ENCODE results near the gene CDYL2.

CDYL2 gene

DNA sequence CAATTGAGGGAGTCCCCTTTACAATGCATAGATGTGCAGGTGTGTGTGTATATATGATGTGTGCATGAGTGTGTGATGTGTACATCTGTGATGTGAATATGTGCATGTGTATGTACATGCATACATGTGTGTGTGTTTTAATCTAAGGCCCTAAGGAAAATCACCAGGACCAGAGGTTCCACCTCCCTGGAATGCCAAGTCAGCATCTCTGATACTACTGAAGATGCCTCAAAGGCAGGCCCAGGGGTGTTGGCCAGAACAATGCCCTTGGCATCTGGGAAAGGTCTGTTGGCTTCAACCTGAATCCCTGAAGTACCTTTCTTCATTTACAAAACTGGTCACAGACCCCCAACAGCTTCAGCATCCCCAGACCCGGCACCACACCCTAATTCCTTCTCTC, 129.5 kb downstream of the CDYL2 start:
- 100% methylated on average over 1 of the region's 1 CpG for WGBS, 2 experiments (ENCODE audit: insufficient coverage in 2 of 2)
- no peak overlapping the region for H3K4me3 ChIP-seq (ENCODE audit: extremely low read depth, insufficient read depth, low read length, poor library complexity, severe bottlenecking)
- no peaks in the 10 kb centered on the region for H3K9me3 ChIP-seq (ENCODE audit: control insufficient read depth, low read length)
- H3K4me1 ChIP-seq (ENCODE audit: control insufficient read depth, insufficient read depth, low read length, poor library complexity, severe bottlenecking) = no peaks in the 10 kb centered on the region
- no peak overlapping the region for H3K27ac ChIP-seq (ENCODE audit: low read depth, low read length, severe bottlenecking)
- H3K36me3 ChIP-seq (ENCODE audit: control insufficient read depth, insufficient read depth, low read length) = no peaks in the 10 kb centered on the region

DNA sequence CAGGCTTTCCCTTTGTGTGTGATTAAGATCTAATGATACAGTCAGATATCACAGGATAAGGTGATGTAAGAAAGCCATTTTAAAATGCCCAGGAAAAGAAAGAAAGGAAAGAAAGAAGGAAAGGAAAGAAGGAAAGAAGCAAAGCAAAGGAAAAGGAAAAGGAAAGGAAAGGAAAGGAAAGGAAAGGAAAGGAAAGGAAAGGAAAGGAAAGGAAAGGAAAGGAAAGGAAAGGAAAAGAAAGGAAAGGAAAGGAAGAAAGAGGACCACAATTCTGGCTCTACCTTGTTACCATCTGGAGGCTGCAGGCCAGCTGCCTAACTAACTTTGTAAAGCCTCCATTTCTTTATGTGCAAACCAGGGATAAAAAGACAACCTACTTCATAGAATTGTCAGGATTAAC, 132.0 kb downstream of the CDYL2 start:
- Histone ChIP-seq H3K36me3 (ENCODE audit: control insufficient read depth, insufficient read depth, low read length) (no peaks in the 10 kb centered on the region), H3K27ac (ENCODE audit: low read depth, low read length, severe bottlenecking) (no peak overlapping the region), H3K4me3 (ENCODE audit: extremely low read depth, insufficient read depth, low read length, poor library complexity, severe bottlenecking) (no peak overlapping the region), H3K4me1 (ENCODE audit: control insufficient read depth, insufficient read depth, low read length, poor library complexity, severe bottlenecking) (no peaks in the 10 kb centered on the region), H3K9me3 (ENCODE audit: control insufficient read depth, low read length) (no peaks in the 10 kb centered on the region)

DNA sequence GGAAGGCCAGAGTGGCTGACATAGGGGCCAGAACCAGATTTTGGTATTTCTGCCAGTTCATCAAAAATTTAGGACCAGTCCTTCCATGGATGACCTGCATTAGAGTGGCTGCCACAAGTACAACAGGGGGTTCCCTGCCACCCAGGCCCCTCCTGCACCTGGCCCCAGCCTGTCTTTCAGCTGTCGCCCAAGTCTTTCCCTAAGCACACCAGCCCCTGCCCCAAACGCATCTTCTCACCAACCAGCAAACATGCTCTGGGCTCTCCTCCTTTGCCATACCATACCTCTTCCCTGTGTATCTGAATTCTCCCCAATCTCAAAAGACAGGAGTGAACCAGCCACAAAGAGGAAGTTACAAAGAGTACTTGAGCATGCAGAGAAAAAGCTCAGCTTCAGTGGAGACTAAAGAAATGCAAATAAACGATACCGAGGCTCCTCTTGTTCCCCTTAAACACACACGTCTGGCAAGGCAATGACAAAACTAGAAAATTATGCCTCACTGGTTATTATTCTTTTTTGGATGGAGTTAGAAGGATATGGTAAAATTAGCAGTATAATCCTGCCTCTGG, 133.0 kb downstream of the CDYL2 start:
- WGBS, 2 experiments (ENCODE audit: insufficient coverage in 2 of 2) = 40 to 44% methylated on average over 3 to 4 of the region's 5 CpGs
- Histone ChIP-seq H3K27ac (ENCODE audit: low read depth, low read length, severe bottlenecking) (no peak overlapping the region), H3K4me1 (ENCODE audit: control insufficient read depth, insufficient read depth, low read length, poor library complexity, severe bottlenecking) (no peaks in the 10 kb centered on the region), H3K4me3 (ENCODE audit: extremely low read depth, insufficient read depth, low read length, poor library complexity, severe bottlenecking) (no peak overlapping the region), H3K9me3 (ENCODE audit: control insufficient read depth, low read length) (no peaks in the 10 kb centered on the region), H3K36me3 (ENCODE audit: control insufficient read depth, insufficient read depth, low read length) (no peaks in the 10 kb centered on the region)

DNA sequence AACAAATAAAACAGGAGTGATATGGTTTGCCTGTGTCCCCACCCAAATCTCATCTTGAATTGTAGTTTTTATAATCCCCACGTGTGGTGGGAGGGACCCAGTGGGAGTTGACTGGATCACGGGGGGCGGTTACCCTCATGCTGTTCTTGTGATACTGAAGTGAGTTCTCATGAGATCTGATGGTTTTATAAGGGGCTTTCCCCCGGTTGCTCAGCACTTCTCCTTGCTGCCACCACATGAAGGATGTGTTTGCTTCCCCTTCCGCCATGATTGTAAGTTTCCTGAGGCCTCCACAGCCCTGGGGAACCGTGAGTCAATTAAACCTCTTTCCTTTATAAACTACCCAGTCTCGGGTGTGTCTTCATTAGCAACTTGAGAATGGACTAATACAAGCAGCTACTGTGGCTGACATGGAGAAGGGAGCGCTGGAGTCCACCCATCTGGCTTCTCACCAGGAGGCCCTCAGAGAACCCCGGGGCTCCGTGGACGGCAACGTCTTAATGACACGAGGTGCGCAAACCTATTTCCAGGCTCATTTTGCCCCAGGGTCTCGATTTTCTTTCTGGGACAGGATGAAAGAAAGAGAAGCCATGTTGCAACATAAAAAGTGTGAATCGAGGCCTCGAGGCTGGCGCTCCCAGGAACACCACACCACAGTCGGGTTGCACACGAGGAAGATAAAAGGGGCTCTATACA, 134.1 kb downstream of the CDYL2 start:
- Histone ChIP-seq H3K27ac (ENCODE audit: low read depth, low read length, severe bottlenecking) (no peak overlapping the region), H3K36me3 (ENCODE audit: control insufficient read depth, insufficient read depth, low read length) (no peaks in the 10 kb centered on the region), H3K4me1 (ENCODE audit: control insufficient read depth, insufficient read depth, low read length, poor library complexity, severe bottlenecking) (no peaks in the 10 kb centered on the region), H3K4me3 (ENCODE audit: extremely low read depth, insufficient read depth, low read length, poor library complexity, severe bottlenecking) (no peak overlapping the region), H3K9me3 (ENCODE audit: control insufficient read depth, low read length) (no peaks in the 10 kb centered on the region)
- 87 to 91% methylated on average over 15 to 19 of the region's 20 CpGs for WGBS, 2 experiments (ENCODE audit: insufficient coverage in 2 of 2)

DNA sequence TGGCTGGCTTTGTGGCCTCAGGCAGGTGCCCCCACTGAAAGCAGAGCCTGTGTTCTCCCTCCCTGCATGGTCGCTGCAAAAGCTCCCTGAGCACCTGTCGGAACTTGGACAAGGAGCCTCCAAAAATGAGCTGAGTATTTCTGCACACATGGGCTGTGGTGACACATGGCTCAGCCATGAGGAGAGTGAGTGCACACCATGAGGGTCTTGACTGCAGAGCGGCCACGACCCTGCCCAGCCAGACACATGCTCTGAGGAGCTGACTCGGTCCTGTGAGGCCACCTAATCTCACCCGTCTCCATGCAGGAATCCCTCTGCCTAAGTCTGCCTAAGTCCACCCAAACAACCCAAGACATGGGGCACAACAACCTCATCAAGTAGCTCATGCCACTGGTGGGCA, 134.7 kb downstream of the CDYL2 start:
- Histone ChIP-seq H3K27ac (ENCODE audit: low read depth, low read length, severe bottlenecking) (no peak overlapping the region), H3K36me3 (ENCODE audit: control insufficient read depth, insufficient read depth, low read length) (no peaks in the 10 kb centered on the region), H3K4me1 (ENCODE audit: control insufficient read depth, insufficient read depth, low read length, poor library complexity, severe bottlenecking) (no peaks in the 10 kb centered on the region), H3K9me3 (ENCODE audit: control insufficient read depth, low read length) (no peaks in the 10 kb centered on the region), H3K4me3 (ENCODE audit: extremely low read depth, insufficient read depth, low read length, poor library complexity, severe bottlenecking) (no peak overlapping the region)
- 84 to 87% methylated on average over 5 to 6 of the region's 6 CpGs for WGBS, 2 experiments (ENCODE audit: insufficient coverage in 2 of 2)

DNA sequence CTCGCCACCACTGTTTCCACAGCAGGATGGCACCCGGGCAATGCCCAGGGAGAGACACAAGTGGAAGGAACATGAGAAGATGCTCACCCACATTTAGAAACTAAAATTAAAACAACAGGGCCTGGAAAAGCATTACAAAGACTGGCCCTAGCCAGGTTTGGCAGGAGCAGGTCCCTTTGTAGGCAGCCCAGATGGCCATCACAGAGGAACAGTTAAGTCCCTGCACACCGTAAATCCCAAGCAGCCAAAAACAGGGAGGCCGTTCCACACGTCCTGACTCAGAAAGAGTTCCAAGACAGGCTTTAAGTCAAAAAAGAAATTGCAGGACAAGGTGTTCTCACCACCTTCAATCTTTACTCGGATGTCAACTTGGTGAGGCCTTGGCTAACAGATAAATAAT, 136.5 kb downstream of the CDYL2 start:
- H3K9me3 ChIP-seq (ENCODE audit: control insufficient read depth, low read length) = no peaks in the 10 kb centered on the region
- H3K4me3 ChIP-seq (ENCODE audit: extremely low read depth, insufficient read depth, low read length, poor library complexity, severe bottlenecking) = no peak overlapping the region
- no peak overlapping the region for H3K27ac ChIP-seq (ENCODE audit: low read depth, low read length, severe bottlenecking)
- no peaks in the 10 kb centered on the region for H3K4me1 ChIP-seq (ENCODE audit: control insufficient read depth, insufficient read depth, low read length, poor library complexity, severe bottlenecking)
- no peaks in the 10 kb centered on the region for H3K36me3 ChIP-seq (ENCODE audit: control insufficient read depth, insufficient read depth, low read length)
- 93 to 98% methylated on average over 5 of the region's 6 CpGs for WGBS, 2 experiments (ENCODE audit: insufficient coverage in 2 of 2)

DNA sequence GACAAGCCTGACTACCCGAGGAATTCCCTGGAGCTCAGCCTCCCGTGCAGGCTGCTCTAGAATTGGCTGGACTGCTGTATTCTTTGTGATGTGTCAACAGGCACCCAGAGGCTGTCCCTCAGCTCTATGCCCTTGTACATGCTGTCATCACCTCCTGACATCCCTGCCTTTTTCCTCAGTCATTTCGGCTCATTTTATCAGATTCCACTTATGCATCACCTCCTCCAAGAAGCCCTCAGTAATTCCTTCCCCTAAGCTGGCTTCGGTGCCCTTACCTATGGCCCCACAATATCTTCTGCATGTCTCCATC, 137.2 kb downstream of the CDYL2 start:
- Histone ChIP-seq H3K9me3 (ENCODE audit: control insufficient read depth, low read length) (no peaks in the 10 kb centered on the region), H3K4me3 (ENCODE audit: extremely low read depth, insufficient read depth, low read length, poor library complexity, severe bottlenecking) (no peak overlapping the region), H3K27ac (ENCODE audit: low read depth, low read length, severe bottlenecking) (no peak overlapping the region), H3K36me3 (ENCODE audit: control insufficient read depth, insufficient read depth, low read length) (no peaks in the 10 kb centered on the region), H3K4me1 (ENCODE audit: control insufficient read depth, insufficient read depth, low read length, poor library complexity, severe bottlenecking) (no peaks in the 10 kb centered on the region)
- WGBS, 2 experiments (ENCODE audit: insufficient coverage in 2 of 2) = 47 to 60% methylated on average over 3 of the region's 4 CpGs

DNA sequence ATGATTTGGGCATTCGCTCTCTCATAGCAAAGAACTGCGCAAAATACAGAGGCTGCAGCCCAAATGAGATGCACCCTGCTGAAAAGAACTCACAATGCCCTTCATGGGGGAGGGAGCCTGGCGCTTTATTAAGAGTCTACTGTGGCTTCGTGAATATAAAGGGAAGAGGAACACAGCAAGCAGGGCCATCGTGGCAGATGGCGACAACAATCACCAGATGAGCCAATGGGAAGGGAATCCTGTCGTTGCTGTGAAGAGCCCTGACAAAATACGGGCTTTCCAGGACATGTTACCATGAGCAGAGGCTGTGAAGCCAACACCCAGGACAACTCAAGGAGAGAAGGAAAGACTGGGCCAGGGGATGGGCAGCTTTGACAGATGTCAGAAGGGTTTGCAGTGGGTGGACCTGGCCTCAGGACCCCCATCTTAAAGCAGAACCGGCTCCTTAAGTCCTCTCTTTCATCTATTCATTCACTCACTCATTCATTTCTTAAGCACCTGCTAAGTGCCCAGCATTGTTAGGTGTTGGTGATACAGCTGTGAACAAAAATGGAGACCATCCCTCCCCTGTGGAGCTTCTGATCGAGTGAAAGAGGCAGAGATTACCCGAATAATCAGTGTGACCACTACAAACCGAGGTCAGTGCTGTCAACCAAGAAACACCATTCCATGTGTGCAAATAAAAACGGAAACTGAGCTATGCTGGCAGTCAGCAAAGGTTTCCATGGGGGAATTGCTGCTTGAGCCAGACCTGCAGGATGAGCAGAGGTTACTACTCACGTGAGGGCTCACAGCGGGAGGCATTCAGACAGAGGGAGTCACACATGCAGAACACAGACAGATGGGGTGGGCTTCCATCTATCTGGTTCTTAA, 137.8 kb downstream of the CDYL2 start:
- 57 to 60% methylated on average over 12 to 14 of the region's 15 CpGs for WGBS, 2 experiments (ENCODE audit: insufficient coverage in 2 of 2)
- H3K4me3 ChIP-seq (ENCODE audit: extremely low read depth, insufficient read depth, low read length, poor library complexity, severe bottlenecking) = no peak overlapping the region
- H3K27ac ChIP-seq (ENCODE audit: low read depth, low read length, severe bottlenecking) = no peak overlapping the region
- no peaks in the 10 kb centered on the region for H3K9me3 ChIP-seq (ENCODE audit: control insufficient read depth, low read length)
- no peaks in the 10 kb centered on the region for H3K4me1 ChIP-seq (ENCODE audit: control insufficient read depth, insufficient read depth, low read length, poor library complexity, severe bottlenecking)
- no peaks in the 10 kb centered on the region for H3K36me3 ChIP-seq (ENCODE audit: control insufficient read depth, insufficient read depth, low read length)

DNA sequence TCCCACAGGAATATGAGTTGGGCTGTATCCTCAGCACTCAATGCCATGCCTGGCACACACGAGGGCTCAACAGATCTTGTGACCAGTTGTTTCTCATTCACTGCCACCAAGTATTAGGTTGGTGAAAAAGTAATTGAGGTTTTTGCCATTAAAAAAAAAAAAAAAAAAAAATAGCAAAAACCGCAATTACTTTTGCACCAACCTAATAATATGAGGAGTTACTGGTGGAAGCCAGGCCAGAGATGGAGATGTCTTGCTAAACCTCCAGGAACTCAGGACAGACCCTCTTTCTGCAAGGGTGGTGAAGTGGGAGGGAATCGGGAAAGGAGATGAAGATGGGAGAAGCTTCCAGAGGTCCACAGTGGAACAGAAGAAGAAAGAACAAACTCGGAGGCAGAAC, 139.0 kb downstream of the CDYL2 start:
- Histone ChIP-seq H3K36me3 (ENCODE audit: control insufficient read depth, insufficient read depth, low read length) (no peaks in the 10 kb centered on the region), H3K27ac (ENCODE audit: low read depth, low read length, severe bottlenecking) (no peak overlapping the region), H3K4me1 (ENCODE audit: control insufficient read depth, insufficient read depth, low read length, poor library complexity, severe bottlenecking) (no peaks in the 10 kb centered on the region), H3K9me3 (ENCODE audit: control insufficient read depth, low read length) (peaks cover 1% of the 10 kb centered on the region), H3K4me3 (ENCODE audit: extremely low read depth, insufficient read depth, low read length, poor library complexity, severe bottlenecking) (no peak overlapping the region)
- WGBS, 2 experiments (ENCODE audit: insufficient coverage in 2 of 2) = 83 to 100% methylated on average over 1 to 2 of the region's 4 CpGs

DNA sequence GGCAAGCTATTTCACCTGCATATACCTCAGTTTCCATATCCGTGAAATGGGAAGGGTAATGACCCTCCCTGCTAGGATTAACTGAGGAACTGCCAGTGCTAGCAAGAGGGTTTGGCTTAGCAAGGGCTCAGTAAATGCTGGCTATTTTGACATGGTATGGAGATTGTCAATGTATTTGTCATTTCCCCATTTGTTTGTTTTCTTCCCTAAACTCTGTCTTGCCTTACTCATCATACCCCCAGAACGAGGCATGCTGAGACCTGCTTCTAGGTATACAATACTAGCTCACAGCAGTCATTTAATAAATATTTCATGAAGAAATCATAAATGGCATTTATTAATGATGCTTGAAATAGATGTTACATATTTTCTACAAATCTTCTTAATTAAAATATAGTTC, 139.6 kb downstream of the CDYL2 start:
- 100% methylated on average over 1 of the region's 2 CpGs; no CpG with 5 or more reads in 1 of the 2 experiments for WGBS, 2 experiments (ENCODE audit: insufficient coverage in 2 of 2)
- H3K4me3 ChIP-seq (ENCODE audit: extremely low read depth, insufficient read depth, low read length, poor library complexity, severe bottlenecking) = no peak overlapping the region
- peaks cover 3% of the 10 kb centered on the region for H3K9me3 ChIP-seq (ENCODE audit: control insufficient read depth, low read length)
- H3K4me1 ChIP-seq (ENCODE audit: control insufficient read depth, insufficient read depth, low read length, poor library complexity, severe bottlenecking) = no peaks in the 10 kb centered on the region
- H3K27ac ChIP-seq (ENCODE audit: low read depth, low read length, severe bottlenecking) = no peak overlapping the region
- H3K36me3 ChIP-seq (ENCODE audit: control insufficient read depth, insufficient read depth, low read length) = no peaks in the 10 kb centered on the region

DNA sequence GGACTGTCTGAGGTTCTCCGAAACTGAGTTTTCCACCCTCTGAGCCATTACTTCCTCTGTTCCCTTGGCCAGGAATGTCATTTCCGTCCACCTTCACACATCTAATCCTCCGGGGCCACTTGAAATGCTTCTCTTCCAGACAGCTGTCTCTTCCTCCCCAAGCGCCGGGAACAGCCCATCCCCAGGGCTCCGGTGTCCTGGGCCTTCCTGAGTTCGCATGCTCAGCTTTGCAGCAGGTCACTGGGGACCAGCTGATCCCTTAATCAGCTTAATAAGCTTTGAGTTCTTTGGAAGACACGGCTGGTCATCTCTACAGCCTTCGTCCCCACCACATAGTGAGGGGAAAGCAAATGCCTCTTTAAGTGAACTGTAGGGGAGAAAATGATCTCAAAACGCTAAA, 140.2 kb downstream of the CDYL2 start:
- H3K36me3 ChIP-seq (ENCODE audit: control insufficient read depth, insufficient read depth, low read length) = no peaks in the 10 kb centered on the region
- H3K4me3 ChIP-seq (ENCODE audit: extremely low read depth, insufficient read depth, low read length, poor library complexity, severe bottlenecking) = no peak overlapping the region
- no peak overlapping the region for H3K27ac ChIP-seq (ENCODE audit: low read depth, low read length, severe bottlenecking)
- H3K4me1 ChIP-seq (ENCODE audit: control insufficient read depth, insufficient read depth, low read length, poor library complexity, severe bottlenecking) = no peaks in the 10 kb centered on the region
- 82 to 92% methylated on average over 5 to 7 of the region's 10 CpGs for WGBS, 2 experiments (ENCODE audit: insufficient coverage in 2 of 2)
- peaks cover 3% of the 10 kb centered on the region for H3K9me3 ChIP-seq (ENCODE audit: control insufficient read depth, low read length)
